Endothelial cell of umbilical vein (primary cell): ENCODE measurements around the gene DNAJB9.
"Not testable (repeated sequence)": the region's sequence is repeated elsewhere in the genome, so short reads cannot be mapped to it uniquely, and the experiment has no call there.

Experiments used
- CTCF ChIP-seq, 2 donors: IDR thresholded peaks; 1 replicate in 1 of 2; 2 replicates in 1 of 2; pipeline ENCODE4 v1.5.1; 2011; ENCODE audit warnings: low read length in 2 of 2, mild to moderate bottlenecking in 2 of 2, moderate library complexity in 2 of 2, control low read depth in 1 of 2, inconsistent platforms in 1 of 2, low read depth in 1 of 2; ENCODE audit not compliant: insufficient read depth in 1 of 2; ENCODE audit errors: extremely low read depth in 1 of 2
- EZH2 ChIP-seq: IDR thresholded peaks from 2 replicates; pipeline ENCODE4 v1.6.1; 2012; ENCODE audit warnings: borderline replicate concordance, low read depth, mild to moderate bottlenecking, moderate library complexity, low read length, inconsistent platforms; ENCODE audit not compliant: severe bottlenecking
- JUN ChIP-seq: IDR thresholded peaks from 2 replicates; pipeline ENCODE4 v1.6.1; 2011; ENCODE audit warnings: borderline replicate concordance, low read depth; ENCODE audit not compliant: insufficient read length, insufficient read depth
- MYC ChIP-seq: IDR thresholded peaks from one replicate; pipeline ENCODE4 v1.6.1; 2011; ENCODE audit warnings: mild to moderate bottlenecking, low read depth, low read length
- POLR2A ChIP-seq: IDR thresholded peaks from 2 replicates; pipeline ENCODE4 v1.6.1; 2012; ENCODE audit warnings: low read depth, mild to moderate bottlenecking, control low read depth, low read length
- POLR2AphosphoS5 ChIP-seq: IDR thresholded peaks from 2 replicates; pipeline ENCODE4 v1.6.1; 2012; ENCODE audit warnings: low read depth, mild to moderate bottlenecking, control low read depth, low read length, moderate library complexity; ENCODE audit not compliant: insufficient read depth
- TF ChIP-seq, protein P1 (sequence below): IDR thresholded peaks from 2 replicates; pipeline ENCODE4 v1.6.1; 2011; ENCODE audit not compliant: insufficient read depth, insufficient read length

DNA sequence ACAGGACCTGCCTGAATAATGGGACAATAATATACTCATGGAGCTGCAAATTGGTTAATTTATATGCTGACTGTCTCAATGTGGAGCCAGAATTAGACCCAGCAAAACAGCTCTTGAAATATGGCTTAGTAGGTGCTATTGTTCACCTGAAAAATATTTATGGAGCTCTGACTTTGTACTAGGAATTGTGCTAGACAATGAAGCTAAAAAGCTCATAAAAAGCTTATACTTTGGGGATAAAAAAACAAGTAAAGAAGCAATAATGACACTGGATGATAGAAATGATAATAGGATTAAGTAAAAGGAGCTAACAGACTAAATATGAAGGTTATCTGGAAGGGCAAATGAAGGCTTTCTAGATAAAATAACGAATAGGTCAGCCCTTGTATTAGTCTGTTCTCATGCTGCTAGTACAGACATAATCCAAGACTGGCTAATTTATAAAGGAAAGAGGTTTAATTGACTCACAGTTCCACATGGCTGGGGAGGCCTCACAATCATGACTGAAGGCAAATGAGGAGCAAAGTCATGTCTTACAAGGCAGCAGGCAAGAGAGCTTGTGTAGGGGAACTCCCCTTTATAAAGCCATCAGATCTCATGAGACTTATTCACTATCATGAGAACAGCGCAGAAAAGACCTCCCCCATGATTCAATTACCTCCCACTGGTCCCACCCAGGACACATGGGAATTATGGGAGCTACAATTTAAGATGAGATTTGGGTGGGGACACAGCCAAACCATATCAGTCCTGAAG lies 21.4 kb upstream of the DNAJB9 start:
- TF ChIP-seq CTCF (IDR thresholded peaks at IDR 0.05; ENCODE audit: extremely low read depth in 1 of 2, insufficient read depth in 1 of 2, low read depth in 1 of 2, low read length in 2 of 2); POLR2A; EZH2; POLR2AphosphoS5; MYC; JUN: not testable (repeated sequence)
- TF ChIP-seq, protein P1, sequence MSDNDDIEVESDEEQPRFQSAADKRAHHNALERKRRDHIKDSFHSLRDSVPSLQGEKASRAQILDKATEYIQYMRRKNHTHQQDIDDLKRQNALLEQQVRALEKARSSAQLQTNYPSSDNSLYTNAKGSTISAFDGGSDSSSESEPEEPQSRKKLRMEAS, result not testable (repeated sequence)
